ENCODE measurements around the gene UNC5C.

Gene UNC5C

DNA sequence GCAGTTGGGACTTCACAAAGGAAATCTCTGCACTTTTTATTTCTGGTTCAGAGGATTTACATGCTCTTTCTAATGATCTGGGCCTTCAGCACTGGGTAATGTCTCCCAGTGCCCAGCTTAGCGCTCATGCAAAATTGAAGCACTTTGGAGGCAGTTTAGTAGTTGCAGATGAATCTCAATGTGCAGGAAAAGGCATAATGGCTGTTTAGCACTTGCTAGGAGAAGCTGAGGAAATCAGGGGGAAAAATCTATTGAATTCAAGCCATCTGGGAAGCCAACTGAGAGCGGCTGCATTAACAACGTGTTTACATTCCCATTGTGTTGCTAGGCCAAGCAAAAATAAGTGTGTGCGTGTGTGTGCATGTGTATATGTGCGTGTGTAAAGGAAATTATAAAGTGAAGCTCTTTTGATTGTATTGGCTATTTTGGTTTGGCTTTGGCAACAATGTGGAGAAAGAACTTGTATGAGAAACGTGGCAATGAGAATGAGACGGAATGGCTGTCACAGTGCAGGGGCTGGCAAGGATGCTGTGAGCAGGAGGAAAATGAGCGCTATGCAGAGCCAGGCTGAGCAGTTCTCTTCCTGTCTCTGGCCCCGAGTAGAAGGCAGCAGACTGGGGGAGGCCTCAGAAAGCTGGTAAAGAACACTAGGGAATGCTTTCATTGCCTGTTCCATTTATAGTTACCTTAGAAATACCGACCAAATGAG, 231.5 kb downstream of the UNC5C start:
- no peak for DNase-seq

DNA sequence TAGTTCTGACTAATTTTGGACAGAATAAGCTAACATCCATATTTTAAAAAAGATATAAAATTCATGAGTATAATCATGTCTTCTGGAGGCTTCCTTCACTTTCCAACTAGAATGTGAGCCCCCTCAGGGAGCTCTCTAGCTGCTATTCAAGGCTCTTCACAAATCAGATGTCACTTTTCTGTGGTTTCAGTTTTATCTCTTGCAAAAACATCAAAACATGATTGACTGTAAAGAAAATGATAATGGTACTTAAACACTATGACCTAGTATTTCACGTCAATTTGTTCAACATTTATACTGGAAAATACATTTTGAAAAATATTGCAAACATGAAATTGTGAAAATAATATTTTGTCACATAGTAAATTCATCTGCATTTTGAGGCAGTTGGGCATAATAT, 234.2 kb downstream of the UNC5C start:
- no peak for DNase-seq

- DNase-seq: no peak
Measured at GRCh38 chr4:95304898-95305297, 243.9 kb downstream of the UNC5C start.

GRCh38 chr4:95300304-95300703, 248.5 kb downstream of the UNC5C start:
- DNase-seq: no peak

DNA sequence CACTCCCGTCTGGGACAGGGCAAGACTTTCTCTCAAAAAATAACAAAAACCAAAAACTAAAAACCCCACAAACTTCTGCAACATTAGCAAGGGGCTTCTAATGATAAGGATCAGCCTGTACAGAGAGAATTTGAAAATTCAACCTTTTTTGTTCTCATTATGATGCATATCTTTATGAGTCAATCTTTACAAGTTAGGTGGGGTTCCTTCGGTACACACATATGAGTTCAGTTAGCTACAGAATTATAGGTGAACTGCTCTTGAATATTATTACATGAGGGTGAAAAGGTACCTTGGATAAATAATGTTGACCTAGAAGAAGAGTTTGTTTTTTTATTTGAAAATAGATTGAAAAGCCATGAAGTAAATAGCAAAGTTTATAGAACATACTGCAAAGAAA, 252.7 kb downstream of the UNC5C start:
- DNase-seq: no peak

GRCh38 chr4:95295157-95295556, 253.6 kb downstream of the UNC5C start:
- no peak for DNase-seq

DNA sequence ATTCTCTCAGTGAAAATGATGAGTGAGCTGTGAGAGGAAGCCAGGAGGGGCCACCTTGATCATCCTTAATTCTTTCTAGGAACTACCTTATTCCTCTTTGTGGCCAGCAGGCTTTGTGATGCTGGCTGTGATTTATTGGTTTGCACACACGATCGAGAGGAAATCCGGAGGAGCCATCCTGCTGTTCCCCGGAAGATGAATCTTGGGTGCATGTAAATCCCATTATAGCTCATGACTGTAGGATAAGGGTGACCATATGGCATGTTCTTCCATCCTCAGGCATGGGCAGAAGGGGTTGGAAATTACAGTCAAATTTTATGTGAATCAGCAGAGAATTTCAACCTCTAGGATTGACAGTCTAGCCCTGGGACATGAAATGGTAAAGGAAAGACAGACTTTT, 254.5 kb downstream of the UNC5C start:
- DNase-seq: no peak

- DNase-seq: no peak
Measured at GRCh38 chr4:95293014-95293413, 255.8 kb downstream of the UNC5C start.

- no peak for DNase-seq
Measured at GRCh38 chr4:95290702-95291101, 258.1 kb downstream of the UNC5C start.

GRCh38 chr4:95289028-95289634, 259.6 kb downstream of the UNC5C start:
- no peak for DNase-seq

GRCh38 chr4:95288552-95288951, 260.2 kb downstream of the UNC5C start:
- DNase-seq: no peak

DNA sequence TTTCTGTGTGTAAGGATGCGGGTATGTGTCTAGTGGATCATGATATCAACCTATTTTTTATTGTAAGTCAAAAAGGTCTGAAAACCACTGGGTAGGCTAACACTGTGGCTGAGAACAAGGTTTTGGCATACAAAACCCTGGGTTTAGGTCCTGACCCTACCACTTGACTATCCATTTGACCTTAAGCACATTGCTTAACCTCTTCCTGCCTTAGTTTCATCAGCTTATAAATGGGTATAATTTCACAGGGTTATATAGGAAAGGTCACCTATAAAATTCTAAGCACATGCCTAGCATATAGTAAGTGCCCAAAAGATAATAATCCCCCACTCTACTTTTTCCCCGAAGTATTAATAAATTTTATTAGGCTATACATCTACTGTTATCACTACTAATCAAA, 263.0 kb downstream of the UNC5C start:
- DNase-seq: no peak

- DNase-seq: no peak
Measured at GRCh38 chr4:95284655-95285054, 264.1 kb downstream of the UNC5C start.

DNA sequence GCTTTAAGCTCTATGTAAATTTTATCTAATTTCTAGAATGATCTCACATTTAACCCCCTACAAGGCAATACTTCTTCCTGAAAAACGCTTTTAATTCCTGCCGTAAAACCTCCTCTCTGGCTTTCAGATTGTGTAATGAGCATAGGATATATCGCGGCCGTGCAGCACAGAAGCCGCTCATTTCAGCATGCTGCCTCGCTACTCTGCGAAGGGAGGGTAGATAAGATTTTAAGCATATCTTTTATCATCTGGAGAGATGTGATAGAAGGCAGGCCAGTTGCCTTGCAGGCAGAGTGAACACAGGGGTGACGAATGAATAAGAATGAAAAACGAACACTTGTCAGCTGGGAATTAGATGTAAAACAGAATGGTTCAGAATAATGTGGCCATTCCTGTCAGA, 265.5 kb downstream of the UNC5C start:
- DNase-seq: no peak

- no peak for DNase-seq
Measured at GRCh38 chr4:95272797-95273196, 276.0 kb downstream of the UNC5C start.

- DNase-seq: no peak
Measured at GRCh38 chr4:95272036-95272435, 276.7 kb downstream of the UNC5C start.

- DNase-seq: no peak
Measured at GRCh38 chr4:95268819-95269565, 279.8 kb downstream of the UNC5C start.

GRCh38 chr4:95267081-95267480, 281.7 kb downstream of the UNC5C start:
- DNase-seq: no peak

DNA sequence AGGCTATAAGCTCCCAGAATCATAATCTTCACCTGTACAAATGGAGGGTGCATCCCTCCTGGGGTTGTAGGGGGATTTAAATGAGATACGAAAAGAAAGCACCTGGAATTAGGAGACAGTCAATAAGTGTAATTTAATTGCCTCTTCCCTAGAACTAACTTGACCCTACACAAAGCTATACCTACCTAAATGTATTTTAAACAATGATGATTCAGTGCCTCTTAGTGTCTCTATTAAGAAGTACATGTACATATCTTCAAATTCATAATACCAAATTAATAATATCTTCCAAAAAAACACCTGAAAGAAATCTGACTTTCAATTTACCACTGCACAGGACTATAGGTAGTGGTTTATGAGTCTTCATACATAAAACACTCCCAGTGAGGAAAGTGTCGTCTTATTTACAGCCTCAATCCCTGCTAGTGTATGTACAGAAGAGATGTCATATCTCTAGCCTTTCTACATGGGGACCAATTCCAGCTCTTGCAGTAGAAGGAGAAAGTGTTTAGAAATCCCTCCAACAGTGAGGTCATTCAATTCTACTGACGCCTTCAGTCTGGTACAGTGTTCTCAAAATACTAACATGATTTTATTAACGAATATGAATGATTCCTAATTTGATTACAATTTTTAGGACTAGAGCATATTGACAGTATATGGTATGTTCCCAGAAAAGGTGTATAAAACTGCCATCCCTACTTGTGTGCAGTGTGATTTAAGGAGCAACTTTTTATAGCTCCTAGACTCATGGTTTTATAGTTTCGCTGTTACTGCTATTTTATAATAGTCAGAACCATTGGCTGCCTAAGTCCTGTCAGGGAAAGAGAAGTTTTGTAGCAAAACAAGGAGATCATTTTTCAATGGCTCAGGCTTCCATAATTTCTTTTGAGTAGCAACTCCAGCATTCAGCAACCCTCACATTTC, 282.7 kb downstream of the UNC5C start:
- DNase-seq: no peak

- DNase-seq: no peak
Measured at GRCh38 chr4:95264843-95265242, 283.9 kb downstream of the UNC5C start.

DNA sequence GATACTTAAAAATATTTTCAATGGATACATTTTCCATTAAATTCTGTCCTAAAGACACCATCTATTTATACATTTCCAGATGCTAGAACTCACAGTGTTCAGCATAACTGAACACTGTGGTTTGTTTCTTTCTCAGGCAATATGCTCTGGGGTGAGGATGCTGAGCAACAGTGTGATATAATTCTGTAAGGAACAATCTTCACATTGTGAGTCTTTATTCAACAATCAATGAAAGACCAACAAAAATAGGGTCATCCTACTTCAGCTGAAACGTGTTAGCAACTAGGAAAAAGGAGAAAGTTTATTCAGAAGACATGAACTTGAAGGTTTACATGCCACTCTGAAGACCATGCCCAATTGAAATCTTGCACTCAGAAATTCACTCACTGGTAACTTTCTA, 284.8 kb downstream of the UNC5C start:
- no peak for DNase-seq

DNA sequence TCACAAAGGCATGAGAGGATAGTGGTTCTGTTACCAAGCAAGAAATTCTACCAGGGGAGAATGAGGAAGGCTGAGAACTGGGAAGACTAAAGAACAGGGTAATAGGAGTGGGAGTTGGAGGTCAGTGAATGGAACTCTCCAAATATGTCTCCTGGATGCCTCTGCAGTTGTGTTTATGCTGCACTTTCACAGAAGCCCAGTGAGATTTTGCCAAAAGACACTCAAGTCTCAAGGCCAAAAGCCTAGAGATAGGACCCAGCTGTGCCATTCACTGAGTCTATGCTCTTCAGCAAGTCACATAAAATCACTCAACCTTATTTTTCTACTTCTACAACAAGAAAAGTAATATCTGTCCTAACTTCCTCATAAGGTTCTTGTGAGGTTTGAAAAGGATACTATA, 285.4 kb downstream of the UNC5C start:
- DNase-seq: no peak

Measured in SIG-M5 (cell line).